Gastroesophageal sphincter (tissue), 2 donors: ENCODE measurements around the gene MARCKS.

Experiments
- EP300 ChIP-seq: sonication (generic); formaldehyde crosslinking; IDR thresholded peaks from one replicate; pipeline ENCODE4 v1.6.1; 2017; ENCODE audit warnings: antibody characterized with exemption, mild to moderate bottlenecking
- POLR2A ChIP-seq, 2 donors: fragments of 450-650 bp; IDR thresholded peaks; one replicate each; pipeline ENCODE4 v1.6.1; 2017; ENCODE audit warnings: antibody characterized with exemption in 2 of 2, mild to moderate bottlenecking in 2 of 2, moderate library complexity in 1 of 2
- POLR2AphosphoS5 ChIP-seq: sonication (generic); formaldehyde crosslinking; IDR thresholded peaks from one replicate; pipeline ENCODE4 v1.6.1; 2017; ENCODE audit warnings: antibody characterized with exemption

DNA sequence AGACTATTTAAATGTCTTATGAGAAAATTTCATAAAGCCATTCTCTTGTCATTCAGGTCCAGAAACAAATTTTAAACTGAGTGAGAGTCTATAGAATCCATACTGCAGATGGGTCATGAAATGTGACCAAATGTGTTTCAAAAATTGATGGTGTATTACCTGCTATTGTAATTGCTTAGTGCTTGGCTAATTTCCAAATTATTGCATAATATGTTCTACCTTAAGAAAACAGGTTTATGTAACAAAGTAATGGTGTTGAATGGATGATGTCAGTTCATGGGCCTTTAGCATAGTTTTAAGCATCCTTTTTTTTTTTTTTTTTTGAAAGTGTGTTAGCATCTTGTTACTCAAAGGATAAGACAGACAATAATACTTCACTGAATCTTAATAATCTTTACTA, 5.0 kb downstream of the MARCKS start:
- TF ChIP-seq POLR2A (IDR thresholded peaks at IDR 0.05) (no peak), EP300 (no peak), POLR2AphosphoS5 (no peak)
